Measurements from ENCODE around the gene GJC1.

GJC1 gene

DNA sequence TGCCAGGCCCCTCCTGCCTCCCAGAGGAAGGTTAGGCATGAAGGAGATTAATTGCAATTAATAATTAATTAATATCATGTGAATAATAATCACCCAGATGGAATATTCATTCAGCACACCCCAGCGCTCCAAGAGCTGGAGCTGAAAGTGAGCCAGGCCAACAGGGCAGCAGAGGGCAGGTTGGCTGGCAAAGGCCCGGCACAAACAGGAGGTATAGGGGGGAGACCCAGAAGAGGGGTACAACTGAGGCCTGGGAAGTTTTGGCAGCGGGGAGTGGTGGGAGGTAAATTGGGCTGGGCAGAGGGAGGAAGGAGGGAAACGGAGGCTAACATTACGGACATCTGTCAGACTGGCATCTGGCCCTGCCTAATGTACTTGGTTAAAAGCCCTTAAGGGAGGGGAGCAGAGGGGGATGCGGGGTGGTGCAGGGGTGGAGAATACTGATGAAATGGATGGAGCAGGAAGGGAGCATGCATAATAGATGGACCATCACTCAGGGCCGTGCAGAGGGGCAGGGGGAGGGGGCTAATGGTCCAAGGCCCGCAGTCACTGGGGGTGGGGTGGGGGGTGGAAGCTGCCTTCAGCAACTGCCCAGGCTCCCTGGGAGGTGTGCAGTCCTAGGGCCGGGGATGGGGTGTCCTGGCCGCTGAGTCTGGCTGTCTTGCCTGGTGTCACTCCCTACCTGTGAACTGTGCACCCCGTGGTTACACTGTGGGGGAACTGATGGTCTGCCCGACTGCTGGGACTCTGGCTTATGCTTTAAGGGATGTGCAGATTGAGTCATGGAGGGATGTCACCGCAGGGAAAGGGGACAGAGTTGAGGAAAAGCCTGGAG lies 69.4 kb downstream of the GJC1 start:
- TF ChIP-seq, protein P1, sequence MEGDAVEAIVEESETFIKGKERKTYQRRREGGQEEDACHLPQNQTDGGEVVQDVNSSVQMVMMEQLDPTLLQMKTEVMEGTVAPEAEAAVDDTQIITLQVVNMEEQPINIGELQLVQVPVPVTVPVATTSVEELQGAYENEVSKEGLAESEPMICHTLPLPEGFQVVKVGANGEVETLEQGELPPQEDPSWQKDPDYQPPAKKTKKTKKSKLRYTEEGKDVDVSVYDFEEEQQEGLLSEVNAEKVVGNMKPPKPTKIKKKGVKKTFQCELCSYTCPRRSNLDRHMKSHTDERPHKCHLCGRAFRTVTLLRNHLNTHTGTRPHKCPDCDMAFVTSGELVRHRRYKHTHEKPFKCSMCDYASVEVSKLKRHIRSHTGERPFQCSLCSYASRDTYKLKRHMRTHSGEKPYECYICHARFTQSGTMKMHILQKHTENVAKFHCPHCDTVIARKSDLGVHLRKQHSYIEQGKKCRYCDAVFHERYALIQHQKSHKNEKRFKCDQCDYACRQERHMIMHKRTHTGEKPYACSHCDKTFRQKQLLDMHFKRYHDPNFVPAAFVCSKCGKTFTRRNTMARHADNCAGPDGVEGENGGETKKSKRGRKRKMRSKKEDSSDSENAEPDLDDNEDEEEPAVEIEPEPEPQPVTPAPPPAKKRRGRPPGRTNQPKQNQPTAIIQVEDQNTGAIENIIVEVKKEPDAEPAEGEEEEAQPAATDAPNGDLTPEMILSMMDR (IDR thresholded peaks at IDR 0.05; ENCODE audit: low read depth, low read length, missing control alignments): no peak
- no peak overlapping the region for H3K4me3 ChIP-seq (ENCODE audit: low read depth, low read length)
- DNase-seq (ENCODE audit: low read depth): no peak

DNA sequence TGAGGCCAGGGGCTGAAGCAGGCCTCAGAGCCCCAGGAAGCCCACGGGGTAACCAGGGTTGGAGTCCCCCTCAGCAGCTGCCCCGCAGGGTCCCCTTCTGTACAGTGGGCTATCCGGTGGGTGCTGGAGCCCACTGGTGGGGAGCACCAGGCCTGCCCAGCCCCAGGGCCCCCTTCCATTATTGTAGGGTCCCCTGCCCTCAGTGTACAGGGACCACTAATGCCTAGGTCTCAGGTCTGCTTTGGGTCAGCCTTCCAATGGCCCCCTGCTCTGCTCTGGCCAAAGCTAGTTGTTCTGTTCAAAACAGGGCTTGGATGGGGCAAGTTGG lies 70.2 kb downstream of the GJC1 start:
- DNase-seq (ENCODE audit: low read depth): no peak
- H3K4me3 ChIP-seq (ENCODE audit: low read depth, low read length): no peak overlapping the region
- TF ChIP-seq, protein P1 (IDR thresholded peaks at IDR 0.05; ENCODE audit: low read depth, low read length, missing control alignments): no peak

DNA sequence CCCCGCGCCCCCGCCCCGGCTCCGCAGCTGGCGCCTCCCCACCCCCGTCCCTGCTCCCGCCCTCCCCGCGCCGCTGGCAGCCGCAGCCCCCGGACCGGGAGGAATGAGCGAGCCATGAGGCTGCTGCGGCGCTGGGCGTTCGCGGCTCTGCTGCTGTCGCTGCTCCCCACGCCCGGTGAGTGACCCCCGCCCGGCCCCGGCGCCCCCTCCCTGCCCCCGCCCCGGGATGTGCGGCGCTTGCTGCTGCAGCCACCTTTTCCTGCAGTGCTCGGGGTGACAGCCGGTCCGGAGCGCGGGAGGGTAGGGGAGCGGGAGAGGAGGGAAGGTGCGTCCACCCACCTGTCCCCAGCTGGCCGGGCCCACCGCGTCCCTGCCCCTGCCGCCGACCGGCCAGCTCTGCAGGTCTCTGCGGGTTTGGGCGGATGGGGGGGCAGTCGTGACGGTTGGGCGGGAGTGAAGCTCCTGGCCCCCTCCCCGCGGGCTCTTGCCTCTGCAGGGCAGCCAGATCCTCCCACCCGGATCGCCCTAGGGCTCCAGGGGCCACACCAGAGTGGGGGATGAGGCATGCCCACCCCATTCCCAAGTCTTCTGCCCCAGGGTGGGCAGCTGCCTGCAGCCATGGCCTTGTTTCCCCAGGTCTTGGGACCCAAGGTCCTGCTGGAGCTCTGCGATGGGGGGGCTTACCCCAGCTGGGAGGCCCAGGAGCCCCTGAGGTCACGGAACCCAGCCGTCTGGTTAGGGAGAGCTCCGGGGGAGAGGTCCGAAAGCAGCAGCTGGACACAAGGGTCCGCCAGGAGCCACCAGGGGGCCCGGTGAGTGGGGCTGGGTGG lies 70.8 kb downstream of the GJC1 start:
- TF ChIP-seq, protein P1 (IDR thresholded peaks at IDR 0.05; ENCODE audit: low read depth, low read length, missing control alignments): no peak
- DNase-seq (ENCODE audit: low read depth): no peak
- H3K4me3 ChIP-seq (ENCODE audit: low read depth, low read length): no peak overlapping the region

DNA sequence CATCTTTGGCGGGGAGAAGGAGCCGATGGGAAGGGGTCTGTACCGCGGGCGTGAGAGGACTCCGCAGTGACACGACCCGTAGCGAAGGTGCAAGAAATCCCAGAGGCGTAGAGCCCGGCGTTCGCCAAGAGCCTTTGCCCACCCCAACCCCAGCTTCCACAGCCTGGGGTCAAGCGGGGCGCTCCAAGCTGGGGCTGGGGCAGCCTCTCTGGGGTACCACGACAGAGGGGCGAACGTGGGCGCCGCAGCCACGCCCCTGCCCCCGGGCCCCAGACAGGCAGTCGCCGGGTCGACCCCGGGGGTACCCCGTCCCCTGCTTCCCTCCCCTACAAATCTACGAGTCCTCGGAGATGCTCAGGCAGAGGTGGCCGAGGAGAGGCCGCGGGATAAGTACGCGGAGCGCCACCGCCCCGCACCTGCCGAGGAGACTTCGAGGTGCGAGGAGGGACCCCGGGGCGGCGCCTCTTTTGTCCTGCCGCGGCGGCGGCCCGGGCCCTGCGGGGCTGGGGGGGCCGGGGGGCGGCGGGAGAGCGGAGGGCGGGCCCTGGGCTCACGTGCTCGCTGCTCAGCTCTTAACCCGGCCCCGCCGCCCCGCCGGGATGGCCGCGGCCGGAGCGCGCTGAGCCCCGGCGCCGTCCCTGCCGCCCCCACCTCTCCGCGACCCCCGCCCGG lies 71.5 kb downstream of the GJC1 start, which contains the start of gene ADAM11:
TSS of gene ADAM11 (plus strand) at position 575 of the 672 bp plus-strand sequence. CDS start 212 bp downstream, outside the sequence.
- no peak within 1 kb of the TSS for H3K4me3 ChIP-seq (ENCODE audit: low read depth, low read length)
- TF ChIP-seq, protein P1 (IDR thresholded peaks at IDR 0.05; ENCODE audit: low read depth, low read length, missing control alignments): no peak
- no peak for DNase-seq (ENCODE audit: low read depth)

DNA sequence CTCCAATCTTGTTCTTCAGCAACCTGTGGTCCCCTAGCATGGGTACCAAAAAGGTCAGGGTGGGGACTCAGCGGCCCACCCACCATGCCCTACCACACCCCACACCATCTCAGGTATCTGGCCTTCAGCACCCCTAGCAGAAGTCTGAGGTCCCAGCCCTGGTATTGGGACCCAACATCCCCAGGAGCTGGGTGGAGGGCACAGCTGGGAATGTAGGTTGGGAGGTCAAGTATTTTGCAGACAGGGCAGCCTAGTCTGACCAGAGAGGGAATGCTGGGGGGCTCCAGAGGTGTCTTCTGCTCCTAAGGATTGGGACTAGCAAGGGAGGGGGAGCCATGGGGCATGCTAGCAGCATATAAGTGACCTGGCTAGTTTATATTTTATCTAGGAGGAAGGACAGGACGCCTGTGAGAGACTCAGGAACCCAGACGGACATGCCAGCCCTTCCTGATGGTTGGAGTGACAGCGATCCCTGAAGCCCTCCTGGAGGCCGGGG lies 72.1 kb downstream of the GJC1 start:
- DNase-seq (ENCODE audit: low read depth): no peak

More for the DNA sequence above, 72.1 kb downstream of the GJC1 start:
- H3K4me3 ChIP-seq (ENCODE audit: low read depth, low read length): no peak overlapping the region
- TF ChIP-seq, protein P1 (IDR thresholded peaks at IDR 0.05; ENCODE audit: low read depth, low read length, missing control alignments): no peak
